ENCODE results near the gene SEPHS2.

DNA sequence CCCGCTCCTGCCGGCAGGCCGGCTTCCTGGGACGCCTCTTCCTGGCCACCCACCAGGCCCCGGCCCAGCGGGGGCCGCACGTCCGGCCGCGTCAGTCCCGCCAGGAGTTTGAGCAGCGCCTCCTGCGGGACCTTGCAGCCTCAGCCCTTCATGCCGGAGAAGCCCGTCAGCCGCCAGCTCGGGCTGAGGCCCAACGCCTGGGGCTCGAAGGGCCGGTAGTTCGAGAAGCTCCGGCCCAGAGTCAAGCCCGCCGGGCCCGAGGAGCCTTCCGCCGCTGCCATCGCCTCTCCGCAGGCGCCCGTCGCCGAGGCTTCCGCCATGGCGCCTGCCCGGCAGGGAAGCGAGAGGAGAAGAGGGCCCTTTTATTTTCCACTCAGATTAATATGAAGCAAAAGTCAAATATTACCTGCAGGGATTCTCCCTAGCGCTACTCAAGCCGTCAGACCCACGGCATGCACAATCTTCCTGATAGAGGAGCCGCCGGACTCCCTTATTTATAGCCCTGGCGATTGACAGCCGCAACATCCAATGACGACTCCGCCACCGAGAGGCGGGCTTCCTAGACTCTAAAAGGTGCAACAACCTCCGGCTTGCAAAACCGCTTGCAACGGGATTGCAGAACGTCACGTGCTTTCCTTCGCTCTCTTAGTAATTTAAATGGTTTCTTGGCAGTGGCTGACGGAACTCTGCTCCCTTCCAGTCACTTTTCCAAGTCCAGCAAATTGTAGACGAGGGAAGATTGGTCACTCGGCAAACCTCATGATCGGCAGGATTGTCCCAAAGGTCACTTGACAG is at the start of gene SEPHS2:
- TF ChIP-seq, protein P1, sequence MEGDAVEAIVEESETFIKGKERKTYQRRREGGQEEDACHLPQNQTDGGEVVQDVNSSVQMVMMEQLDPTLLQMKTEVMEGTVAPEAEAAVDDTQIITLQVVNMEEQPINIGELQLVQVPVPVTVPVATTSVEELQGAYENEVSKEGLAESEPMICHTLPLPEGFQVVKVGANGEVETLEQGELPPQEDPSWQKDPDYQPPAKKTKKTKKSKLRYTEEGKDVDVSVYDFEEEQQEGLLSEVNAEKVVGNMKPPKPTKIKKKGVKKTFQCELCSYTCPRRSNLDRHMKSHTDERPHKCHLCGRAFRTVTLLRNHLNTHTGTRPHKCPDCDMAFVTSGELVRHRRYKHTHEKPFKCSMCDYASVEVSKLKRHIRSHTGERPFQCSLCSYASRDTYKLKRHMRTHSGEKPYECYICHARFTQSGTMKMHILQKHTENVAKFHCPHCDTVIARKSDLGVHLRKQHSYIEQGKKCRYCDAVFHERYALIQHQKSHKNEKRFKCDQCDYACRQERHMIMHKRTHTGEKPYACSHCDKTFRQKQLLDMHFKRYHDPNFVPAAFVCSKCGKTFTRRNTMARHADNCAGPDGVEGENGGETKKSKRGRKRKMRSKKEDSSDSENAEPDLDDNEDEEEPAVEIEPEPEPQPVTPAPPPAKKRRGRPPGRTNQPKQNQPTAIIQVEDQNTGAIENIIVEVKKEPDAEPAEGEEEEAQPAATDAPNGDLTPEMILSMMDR (IDR thresholded peaks at IDR 0.05), result no peak
- peak in 1 of 2 donors; percentile 76 for TF ChIP-seq POLR2A (IDR thresholded peaks at IDR 0.05)

Data from lower leg skin (tissue), 3 donors.